GM21825 (cell line): Measurements from ENCODE around the gene TNS4.

Experiments
- ATAC-seq: cut with Tn5 transposase; IDR thresholded peaks from one replicate; pipeline ENCODE4 v1.9.1; 2021; ENCODE audit warnings: mild to moderate bottlenecking, moderate library complexity; ENCODE audit not compliant: unreplicated experiment

The TNS4 gene

DNA sequence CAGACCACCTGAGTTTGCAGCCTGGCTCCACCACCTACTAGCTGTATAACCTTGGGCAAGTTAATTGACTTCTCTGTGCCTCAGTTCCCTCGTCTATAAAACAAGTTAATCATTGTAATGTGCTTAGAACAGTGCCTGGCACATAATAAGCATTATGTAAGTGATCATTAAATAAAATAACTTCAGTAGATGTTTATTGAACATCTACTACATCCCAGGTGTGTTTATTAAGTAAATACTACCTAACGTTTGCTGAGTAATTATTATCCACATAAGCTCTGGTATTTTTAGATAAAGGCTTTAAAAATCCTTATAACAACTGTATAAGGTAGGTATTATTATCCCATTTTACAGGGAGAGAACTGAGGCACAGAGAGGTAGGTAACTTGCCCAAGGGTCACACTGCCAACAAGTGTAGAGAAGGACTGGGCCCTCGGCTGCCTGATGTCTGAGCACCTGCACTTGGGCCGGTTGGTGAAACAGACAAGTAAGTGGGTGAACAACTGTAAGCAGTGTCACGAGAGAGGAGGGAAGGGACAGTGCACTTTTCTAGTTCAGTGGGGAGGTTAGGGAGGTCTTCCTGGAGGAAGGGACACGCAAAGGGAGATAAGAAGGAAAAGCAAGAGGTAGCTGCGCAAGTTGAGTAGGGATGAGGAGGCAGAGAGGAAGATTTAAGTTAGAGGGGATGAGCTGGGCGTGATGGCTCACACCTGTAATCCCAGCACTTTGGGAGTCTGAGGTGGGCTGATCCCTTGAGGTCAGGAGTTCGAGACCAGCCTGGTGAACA lies 4.6 kb downstream of the TNS4 start:
- ATAC-seq, result no peak

- no peak for ATAC-seq
These were observed 5.3 kb downstream of the TNS4 start for GRCh38 chr17:40496170-40496569.

- ATAC-seq, result no peak
These were observed 6.3 kb downstream of the TNS4 start for GRCh38 chr17:40495140-40495539.

- ATAC-seq, result no peak
These were observed 7.7 kb downstream of the TNS4 start for GRCh38 chr17:40493697-40494096.

GRCh38 chr17:40491486-40491885 lies 9.9 kb downstream of the TNS4 start:
- no peak for ATAC-seq

DNA sequence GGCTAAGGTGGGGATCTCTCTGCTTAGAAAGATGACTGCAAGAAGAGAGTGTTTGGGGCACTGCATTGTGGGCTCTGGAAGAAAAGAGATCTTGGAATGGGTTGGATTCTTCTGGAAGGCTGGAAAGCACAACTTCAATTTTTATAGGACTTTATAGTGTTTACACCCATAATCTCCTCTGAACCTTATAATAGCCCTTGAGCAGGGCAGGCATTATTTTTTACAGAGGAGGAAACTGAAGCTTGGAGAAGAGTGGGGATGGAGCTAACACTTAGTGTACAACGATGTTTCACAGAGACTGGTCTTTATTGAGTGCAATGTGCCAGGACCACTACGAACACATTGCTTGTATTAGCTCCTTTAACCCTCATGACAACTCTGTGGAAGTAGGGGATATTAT lies 10.4 kb downstream of the TNS4 start:
- no peak for ATAC-seq

- ATAC-seq, result no peak
These were observed 11.1 kb downstream of the TNS4 start for GRCh38 chr17:40490289-40490853.

DNA sequence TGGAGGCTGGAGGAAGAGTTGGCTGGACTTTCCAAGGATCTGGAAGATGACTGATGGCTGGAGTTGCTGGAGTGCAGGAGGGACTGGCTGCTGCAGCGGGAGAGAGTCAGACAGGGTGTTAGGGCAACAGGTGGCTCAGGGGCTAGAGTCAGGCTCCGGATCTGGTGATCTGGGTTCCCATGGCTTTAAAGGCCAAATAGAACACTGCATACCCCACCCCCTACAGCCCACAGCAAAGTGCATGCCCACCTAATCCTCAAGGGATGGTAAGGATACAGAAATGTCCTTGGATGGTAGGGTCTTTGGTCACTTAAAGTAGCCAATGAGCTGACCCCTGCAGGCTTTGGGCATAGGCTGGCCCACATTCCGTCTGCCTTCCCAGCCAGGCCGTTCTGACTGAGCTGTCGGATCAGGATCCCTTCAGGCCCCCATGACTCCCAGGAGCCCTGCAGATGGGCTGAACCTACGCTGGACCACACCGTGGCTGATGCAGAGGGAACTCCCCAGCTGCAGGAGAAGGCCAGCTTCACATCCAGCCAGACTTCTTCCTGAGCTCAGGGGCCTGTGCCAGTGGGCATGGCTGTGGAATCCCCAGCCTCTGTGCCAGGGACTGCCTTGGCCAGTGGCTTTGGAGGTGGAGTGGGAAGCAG lies 13.9 kb downstream of the TNS4 start:
- no peak for ATAC-seq

DNA sequence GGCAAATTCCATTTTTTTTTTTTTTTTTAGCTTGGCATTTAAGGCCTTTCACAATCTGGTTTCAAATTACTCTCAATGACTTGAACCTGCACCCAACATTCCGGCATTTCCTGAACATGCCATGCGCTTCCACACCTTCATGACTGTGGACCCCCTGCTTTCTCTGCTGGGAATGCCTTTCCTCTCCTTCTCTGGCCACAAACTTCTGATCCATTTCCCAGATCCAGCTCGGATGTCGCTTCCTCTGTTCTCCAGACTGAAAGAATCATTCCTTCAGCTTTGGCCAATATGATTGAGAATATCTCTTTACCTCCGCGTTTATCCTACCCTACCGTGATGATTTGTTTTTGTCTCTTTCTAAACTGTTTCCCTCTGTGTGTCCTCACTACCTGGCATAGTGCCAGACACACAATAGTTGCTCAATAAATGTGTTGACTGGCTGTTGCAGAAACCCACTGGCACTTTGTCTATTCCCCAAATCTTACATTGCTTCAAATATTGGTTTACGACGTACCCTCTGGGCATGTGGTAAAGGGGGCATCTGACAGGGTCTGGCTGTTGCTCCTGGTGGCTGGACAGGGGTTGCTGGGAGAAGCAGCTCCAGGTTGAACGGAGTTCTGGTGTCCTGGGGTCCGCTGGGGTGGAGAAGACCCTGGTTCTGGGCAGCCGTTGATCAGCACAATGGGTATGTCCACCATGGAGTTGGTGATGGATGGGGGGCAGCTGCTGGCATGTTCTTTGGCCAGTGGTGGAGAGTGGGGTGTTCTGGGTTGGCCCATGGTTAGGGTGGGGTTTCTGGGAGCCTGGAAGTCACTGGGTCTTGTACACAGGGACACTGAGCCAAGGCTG lies 14.7 kb downstream of the TNS4 start:
- no peak for ATAC-seq

GRCh38 chr17:40485851-40486521 lies 15.4 kb downstream of the TNS4 start:
- ATAC-seq, result no peak

- ATAC-seq, result no peak
These were observed 16.4 kb downstream of the TNS4 start for GRCh38 chr17:40484973-40485530.

DNA sequence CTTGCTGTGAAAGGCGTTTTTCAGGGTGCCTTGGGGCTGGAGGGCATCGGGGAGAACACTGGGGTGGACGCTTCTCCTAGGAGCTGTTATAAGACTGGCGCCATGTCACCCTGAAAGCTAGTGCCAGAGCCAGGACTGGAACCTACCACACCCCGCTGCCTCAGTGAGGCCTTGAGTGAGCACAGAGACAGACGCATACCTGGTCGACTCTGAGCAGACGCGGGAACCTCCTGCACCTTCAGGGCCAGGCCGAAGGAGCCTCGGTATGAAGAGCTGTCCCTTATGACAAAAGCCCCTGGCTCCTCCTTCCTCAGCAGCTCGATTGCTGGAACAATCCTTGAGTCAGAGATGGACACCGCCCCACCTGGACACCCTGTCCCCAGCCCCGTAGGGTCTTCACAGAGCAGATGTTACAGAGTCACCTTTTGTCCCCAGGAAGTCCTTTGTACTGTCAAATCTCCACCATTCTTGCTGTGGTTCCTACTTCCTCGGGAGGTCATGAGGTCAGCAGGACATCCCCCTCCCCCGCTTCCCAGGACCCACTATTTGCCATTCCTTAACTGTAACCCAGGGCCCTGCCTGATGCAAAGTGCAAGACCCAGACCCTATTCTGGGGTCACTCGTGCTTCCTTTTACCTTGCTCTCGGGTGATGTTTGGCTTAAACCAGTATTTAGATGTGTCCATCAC lies 17.0 kb downstream of the TNS4 start:
- no peak for ATAC-seq

GRCh38 chr17:40483679-40484078 lies 17.7 kb downstream of the TNS4 start:
- ATAC-seq, result no peak

DNA sequence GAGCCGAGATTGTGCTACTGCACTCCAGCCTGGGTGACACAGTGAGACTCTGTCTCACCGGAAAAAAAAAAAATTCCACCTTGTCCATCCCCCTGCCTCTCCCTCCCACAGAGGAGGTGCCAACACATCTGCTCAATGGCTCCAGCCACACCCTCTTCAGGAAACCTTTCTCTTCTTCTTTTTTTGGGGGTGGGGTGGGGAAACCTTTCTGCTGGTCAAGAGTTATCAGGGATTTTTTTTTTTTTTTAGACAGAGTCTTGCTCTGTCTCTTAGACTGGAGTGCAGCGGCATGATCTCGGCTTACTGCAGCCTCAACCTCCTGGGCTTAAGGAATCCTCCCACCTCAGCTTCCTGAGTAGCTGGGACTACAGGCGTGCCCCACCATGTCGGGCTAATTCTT lies 18.7 kb downstream of the TNS4 start:
- no peak for ATAC-seq

GRCh38 chr17:40481106-40481505 lies 20.3 kb downstream of the TNS4 start:
- no peak for ATAC-seq

DNA sequence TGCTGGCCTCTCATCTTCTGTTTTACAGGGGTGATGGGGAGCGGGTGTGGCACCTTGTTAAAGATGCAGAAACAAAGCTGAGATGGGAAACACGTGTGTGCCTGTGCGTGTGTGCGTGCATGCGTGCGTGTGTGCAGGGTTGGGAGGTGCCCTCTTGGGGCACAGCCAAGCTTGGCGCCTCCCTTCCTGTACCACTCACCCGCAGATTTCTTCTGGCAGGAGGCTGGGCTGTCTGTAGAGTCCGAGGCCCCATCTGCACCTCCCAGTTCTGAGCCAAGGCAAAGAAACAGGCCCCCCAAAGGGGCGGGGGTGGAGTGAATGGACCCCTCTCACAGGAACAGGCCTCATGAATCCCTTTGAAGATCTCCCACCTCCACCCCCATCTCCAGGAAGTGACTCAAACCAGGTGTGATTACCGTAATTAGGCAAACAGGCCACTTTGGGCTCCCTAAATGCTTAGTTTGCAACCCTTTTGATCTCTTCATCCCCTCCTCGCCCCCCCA lies 20.9 kb downstream of the TNS4 start:
- no peak for ATAC-seq

DNA sequence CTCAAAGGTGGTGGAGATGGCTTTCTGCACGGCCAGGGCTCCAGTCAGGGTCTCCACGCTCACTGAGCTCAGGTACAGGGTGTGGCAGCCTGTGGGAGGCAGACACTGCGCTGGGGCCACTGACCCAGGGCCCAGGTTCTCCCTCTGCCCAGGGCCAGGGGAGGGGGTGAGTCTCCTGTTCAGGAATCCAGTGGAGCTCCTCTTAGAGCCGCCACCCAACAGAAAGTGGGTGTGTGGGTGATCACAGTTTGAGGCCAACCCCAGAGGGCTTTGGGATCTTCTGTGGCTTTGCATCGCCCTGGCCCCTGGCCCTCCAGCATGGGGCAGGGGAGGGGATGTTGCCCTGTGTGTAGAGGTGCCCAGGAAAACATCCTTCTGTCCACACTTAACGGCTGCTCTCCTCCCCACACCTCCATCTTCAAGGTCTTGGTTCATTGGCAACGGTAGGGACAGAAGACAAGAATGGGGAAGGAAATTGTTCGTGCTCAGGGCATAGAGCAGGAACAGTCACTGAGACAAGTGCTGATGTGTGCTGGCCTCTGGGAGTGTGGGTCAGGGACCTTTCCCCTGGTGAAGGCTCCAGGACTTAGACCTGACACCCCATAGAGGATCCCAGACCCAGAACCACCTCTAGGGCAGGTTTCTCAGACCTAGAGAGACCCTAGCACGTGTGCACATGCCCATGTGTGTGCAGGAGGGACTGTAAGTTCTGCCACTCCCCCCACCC lies 21.5 kb downstream of the TNS4 start:
- ATAC-seq, result no peak

DNA sequence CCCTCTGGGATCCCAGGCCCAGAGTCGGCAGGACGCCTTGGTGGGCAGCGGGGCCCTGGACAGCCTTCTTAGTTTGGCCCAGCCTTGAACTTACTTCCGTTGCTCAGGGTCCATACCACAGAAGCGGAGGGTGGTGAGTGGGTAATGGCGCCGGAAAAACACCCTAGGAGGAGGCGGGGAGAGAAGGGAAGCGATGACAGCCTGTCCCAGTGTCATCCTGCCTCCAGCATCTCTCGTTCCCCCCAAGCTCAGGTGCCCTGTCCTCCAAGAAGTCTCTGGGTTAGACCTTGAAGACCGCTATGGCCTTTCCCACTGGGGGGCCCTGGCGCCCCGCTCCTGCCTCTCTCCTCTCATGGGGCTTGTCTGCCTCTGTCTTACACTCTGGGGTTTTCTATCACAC lies 22.9 kb downstream of the TNS4 start:
- ATAC-seq, result no peak

GRCh38 chr17:40477796-40478195 lies 23.6 kb downstream of the TNS4 start:
- no peak for ATAC-seq
